OCI-LY1 (cell line): ENCODE results near the gene MXRA8.

Source experiments
- H2AFZ ChIP-seq: fragments of 200-600 bp; sonication (generic), shearing (Covaris generic); 2 replicates; pipeline ENCODE4 v1.6.0; 2014; ENCODE audit warnings: antibody characterized with exemption, mild to moderate bottlenecking, low read length
- H3F3A ChIP-seq: fragments of 200-600 bp; sonication (generic), shearing (Covaris generic); 2 replicates; pipeline ENCODE4 v1.6.0; 2014; ENCODE audit warnings: mild to moderate bottlenecking, antibody characterized with exemption, low read length, moderate library complexity; ENCODE audit not compliant: insufficient read depth
- H3K27ac ChIP-seq: fragments of 200-600 bp; sonication (generic); 2 replicates; pipeline ENCODE4 v1.5.1; 2014; ENCODE audit warnings: low read length, mixed run types, mild to moderate bottlenecking, low read depth; ENCODE audit not compliant: poor library complexity, severe bottlenecking
- H3K27me3 ChIP-seq: fragments of 200-600 bp; sonication (generic); 2 replicates; pipeline ENCODE4 v1.6.0; 2014; ENCODE audit warnings: antibody characterized with exemption, mild to moderate bottlenecking, low read length, moderate library complexity; ENCODE audit not compliant: insufficient read depth
- H3K36me3 ChIP-seq: fragments of 200-600 bp; sonication (generic); 2 replicates; pipeline ENCODE4 v1.6.1; 2014; ENCODE audit warnings: mild to moderate bottlenecking, antibody characterized with exemption, low read length, moderate library complexity, mixed read lengths; ENCODE audit not compliant: insufficient read depth
- H3K4me1 ChIP-seq: fragments of 200-600 bp; sonication (generic); 2 replicates; pipeline ENCODE4 v1.5.1; 2014; ENCODE audit warnings: mild to moderate bottlenecking, low read length, moderate library complexity; ENCODE audit not compliant: insufficient read depth, severe bottlenecking
- H3K4me2 ChIP-seq: fragments of 200-600 bp; sonication (generic), shearing (Covaris generic); 2 replicates; pipeline ENCODE4 v1.6.1; 2014; ENCODE audit warnings: low read length
- H3K4me3 ChIP-seq: fragments of 200-600 bp; sonication (generic); 2 replicates; pipeline ENCODE4 v1.5.1; 2014; ENCODE audit warnings: low read length, low read depth, mild to moderate bottlenecking, mixed read lengths; ENCODE audit not compliant: poor library complexity, severe bottlenecking
- H3K79me2 ChIP-seq: fragments of 200-600 bp; shearing (Covaris generic); 2 replicates; pipeline ENCODE4 v1.6.1; 2016; ENCODE audit warnings: mixed run types, low read length, mixed read lengths; ENCODE audit not compliant: insufficient read depth
- H3K9ac ChIP-seq: fragments of 200-600 bp; sonication (generic), shearing (Covaris generic); 2 replicates; pipeline ENCODE4 v1.6.1; 2014; ENCODE audit warnings: mild to moderate bottlenecking, low read length, mixed read lengths
- H3K9me2 ChIP-seq: fragments of 200-600 bp; sonication (generic), shearing (Covaris generic); 2 replicates; pipeline ENCODE4 v1.6.1; 2014; ENCODE audit warnings: low read depth, mild to moderate bottlenecking, low read length, mixed read lengths
- H3K9me3 ChIP-seq: fragments of 200-600 bp; shearing (Covaris generic); 2 replicates; pipeline ENCODE4 v1.6.1; 2014; ENCODE audit warnings: low read length, mixed read lengths
- H4K20me1 ChIP-seq: fragments of 200-600 bp; sonication (generic), shearing (Covaris generic); 2 replicates; pipeline ENCODE4 v1.6.0; 2016; ENCODE audit warnings: mild to moderate bottlenecking, low read length; ENCODE audit not compliant: insufficient read depth
- CTCF ChIP-seq: fragments of 200-600 bp; sonication (generic), shearing (Covaris generic); IDR thresholded peaks from 2 replicates; pipeline ENCODE4 v1.5.1; 2017; ENCODE audit warnings: mild to moderate bottlenecking, antibody characterized with exemption, low read length, moderate library complexity, mixed read lengths
- EZH2 ChIP-seq: fragments of 200-600 bp; sonication (generic), shearing (Covaris generic); IDR thresholded peaks from 2 replicates; pipeline ENCODE4 v1.8.0; 2017; ENCODE audit warnings: borderline replicate concordance, mixed run types, mild to moderate bottlenecking, antibody characterized with exemption, low read length, moderate library complexity, mixed read lengths

The MXRA8 gene

GRCh38 chr1:1306661-1307260 lies 51.6 kb downstream of the MXRA8 start:
- Histone ChIP-seq H3K27ac (no peak overlapping the region), H3K9ac (peak overlapping the region; percentile 61), H3K79me2 (no peaks in the 10 kb centered on the region)

GRCh38 chr1:1306070-1306660 lies 52.2 kb downstream of the MXRA8 start:
- no peaks in the 10 kb centered on the region for H3F3A ChIP-seq
- no peak overlapping the region for H2AFZ ChIP-seq
- TF ChIP-seq EZH2 (no peak), CTCF (peak; percentile 25; the same call in 1 of the 2 replicates)
- no peak overlapping the region for H3K27ac ChIP-seq
- H3K9me2 ChIP-seq = no peaks in the 10 kb centered on the region
- H4K20me1 ChIP-seq = no peaks in the 10 kb centered on the region
- H3K27me3 ChIP-seq = no peaks in the 10 kb centered on the region
- no peaks in the 10 kb centered on the region for H3K79me2 ChIP-seq
- H3K4me2 ChIP-seq = peak overlapping the region; percentile 73
- peak overlapping the region; percentile 61; the same call in 1 of the 2 replicates for H3K9ac ChIP-seq
- peak overlapping the region; percentile 73 for H3K4me3 ChIP-seq
- H3K36me3 ChIP-seq = peaks cover 16% of the 10 kb centered on the region; the same call in 1 of the 2 replicates
- H3K9me3 ChIP-seq = no peaks in the 10 kb centered on the region
- H3K4me1 ChIP-seq = peaks cover 37% of the 10 kb centered on the region

More at GRCh38 chr1:1306661-1307260, 51.6 kb downstream of the MXRA8 start:
- Histone ChIP-seq H3K36me3 (peaks cover 22% of the 10 kb centered on the region; the same call in 1 of the 2 replicates), H3F3A (no peaks in the 10 kb centered on the region), H3K4me3 (peak overlapping the region; percentile 73), H3K9me2 (no peaks in the 10 kb centered on the region), H4K20me1 (no peaks in the 10 kb centered on the region), H2AFZ (no peak overlapping the region), H3K9me3 (no peaks in the 10 kb centered on the region), H3K4me1 (peaks cover 37% of the 10 kb centered on the region), H3K4me2 (peak overlapping the region; percentile 73), H3K27me3 (no peaks in the 10 kb centered on the region)
- no peak for TF ChIP-seq CTCF
- no peak for TF ChIP-seq EZH2

GRCh38 chr1:1305300-1306069 lies 52.9 kb downstream of the MXRA8 start:
- peaks cover 37% of the 10 kb centered on the region for H3K4me1 ChIP-seq
- H3K9me3 ChIP-seq = no peaks in the 10 kb centered on the region
- no peaks in the 10 kb centered on the region for H3K9me2 ChIP-seq
- H3K27me3 ChIP-seq = no peaks in the 10 kb centered on the region
- TF ChIP-seq EZH2 (no peak), CTCF (no peak)
- H3K4me3 ChIP-seq = peak overlapping the region; percentile 73
- H3K9ac ChIP-seq = no peak overlapping the region; the same call in 1 of the 2 replicates
- no peak overlapping the region for H2AFZ ChIP-seq
- H4K20me1 ChIP-seq = no peaks in the 10 kb centered on the region
- H3K36me3 ChIP-seq = peaks cover 9% of the 10 kb centered on the region; the same call in 1 of the 2 replicates
- no peaks in the 10 kb centered on the region for H3K79me2 ChIP-seq
- peak overlapping the region; percentile 73 for H3K4me2 ChIP-seq
- H3F3A ChIP-seq = no peaks in the 10 kb centered on the region
- no peak overlapping the region for H3K27ac ChIP-seq
